AG08396 (cell line): ENCODE results near the gene UBE2S.
A peak's percentile ranks its signal among the peaks of the same experiment; 100 is the strongest.

ENCODE experiments used
- DNase-seq: peaks from one replicate; pipeline ENCODE4 v3.0.0; 2012; ENCODE audit warnings: low spot score, mixed read lengths

The UBE2S gene

DNA sequence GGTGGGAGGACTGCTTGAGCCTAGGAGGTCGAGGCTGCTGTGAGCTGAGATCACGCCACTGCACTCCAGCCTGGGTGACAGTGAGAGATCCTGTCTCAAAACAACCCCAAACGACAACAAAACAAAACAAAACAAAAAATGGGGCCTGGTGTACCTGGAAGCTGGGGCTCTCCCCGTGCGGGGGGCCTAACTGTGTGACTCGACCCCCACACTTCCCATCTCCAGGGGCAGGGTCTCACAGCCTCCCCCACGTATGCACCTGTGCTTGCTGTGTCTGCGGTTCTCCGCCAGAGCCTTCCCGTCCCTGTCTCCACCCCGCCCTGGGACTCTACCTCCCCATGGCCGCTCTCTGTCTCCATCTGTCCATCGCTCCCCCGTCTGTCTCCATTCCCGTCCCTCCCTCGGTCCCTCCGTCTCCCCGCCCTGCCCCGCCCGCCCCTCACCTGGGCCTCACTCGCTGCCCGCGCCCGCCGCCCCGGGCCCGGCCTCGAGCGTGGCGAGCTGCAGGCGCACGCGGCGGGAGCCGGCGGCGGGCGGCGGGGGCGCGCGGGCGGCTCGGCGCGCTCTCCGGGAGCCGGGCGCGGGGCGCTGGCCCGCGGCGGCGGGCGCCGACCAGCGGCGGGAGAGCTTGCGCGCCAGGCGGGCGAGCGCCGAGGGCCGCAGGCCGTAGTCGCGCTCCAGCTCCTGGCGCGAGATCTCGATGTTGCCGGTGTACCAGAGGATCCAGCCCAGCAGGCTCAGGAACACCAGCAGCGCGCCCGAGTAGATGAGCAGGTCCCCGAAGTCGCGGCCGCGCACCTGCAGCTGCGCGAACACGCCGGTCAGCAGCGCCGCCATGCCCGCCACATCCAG lies 24.1 kb downstream of the UBE2S start:
- DNase-seq, result peak; percentile 89

DNA sequence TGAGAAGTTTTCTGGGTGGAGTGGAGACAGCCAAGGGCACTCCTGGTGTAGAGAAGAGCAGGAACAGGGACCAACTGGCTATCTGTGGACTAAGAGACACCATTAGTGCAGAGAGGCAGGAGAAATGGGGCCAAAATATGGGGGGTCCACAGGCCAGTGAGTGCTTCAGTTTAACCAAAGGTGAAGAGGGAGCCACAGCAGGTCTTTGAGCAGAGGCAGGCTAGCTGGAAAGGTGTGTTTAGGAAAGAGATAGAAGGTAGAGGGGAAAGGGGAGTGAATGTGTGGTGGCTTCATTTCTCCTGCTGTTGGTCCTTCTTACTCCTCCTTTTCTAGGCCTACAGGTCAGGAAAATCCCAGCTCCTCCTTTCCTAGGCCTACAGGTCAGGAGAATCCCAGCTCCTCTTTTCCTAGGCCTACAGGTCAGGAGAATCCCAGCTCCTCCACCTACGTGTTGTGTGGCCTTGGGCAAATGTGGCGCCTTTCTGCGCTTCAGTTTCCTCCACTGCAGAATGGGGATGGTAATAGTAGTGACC lies 25.0 kb downstream of the UBE2S start:
- DNase-seq, result no peak

DNA sequence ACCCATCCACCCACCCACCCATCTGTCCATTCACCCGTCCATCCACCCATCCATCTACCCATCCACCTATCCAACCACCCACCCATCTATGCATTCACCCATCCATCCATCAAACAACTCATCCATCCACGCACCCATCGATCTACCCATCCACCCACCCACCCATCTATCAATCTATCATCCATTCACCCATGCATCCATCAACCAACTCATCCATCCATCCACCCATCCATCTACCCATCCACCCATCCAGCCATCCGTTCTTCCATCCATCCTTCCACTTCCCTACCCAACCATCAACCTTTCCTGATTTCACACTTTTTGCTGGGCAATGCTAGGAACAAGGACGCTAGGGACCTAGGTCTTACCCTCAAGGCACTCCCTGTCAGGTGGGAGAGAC lies 25.6 kb downstream of the UBE2S start:
- DNase-seq, result no peak

DNA sequence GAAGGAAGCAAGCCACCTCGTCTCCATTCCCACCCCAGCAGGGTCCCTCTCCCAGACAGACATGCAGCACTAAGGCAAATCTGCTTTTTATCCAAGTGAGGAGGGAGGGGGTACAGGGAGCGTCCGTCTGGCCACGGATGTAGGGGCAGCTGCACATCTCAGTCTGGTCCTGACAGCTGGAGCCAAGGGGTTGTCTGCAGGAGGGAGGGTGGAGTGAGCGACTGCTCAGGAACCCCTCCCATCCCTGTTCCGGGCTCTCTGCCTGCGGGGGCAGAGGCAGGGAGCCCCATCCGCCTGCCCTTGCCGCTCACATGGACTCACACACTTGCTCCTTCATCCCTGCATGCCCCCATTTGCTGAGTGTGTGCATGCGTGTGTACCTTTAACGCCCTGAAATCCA lies 28.4 kb downstream of the UBE2S start:
- no peak for DNase-seq

DNA sequence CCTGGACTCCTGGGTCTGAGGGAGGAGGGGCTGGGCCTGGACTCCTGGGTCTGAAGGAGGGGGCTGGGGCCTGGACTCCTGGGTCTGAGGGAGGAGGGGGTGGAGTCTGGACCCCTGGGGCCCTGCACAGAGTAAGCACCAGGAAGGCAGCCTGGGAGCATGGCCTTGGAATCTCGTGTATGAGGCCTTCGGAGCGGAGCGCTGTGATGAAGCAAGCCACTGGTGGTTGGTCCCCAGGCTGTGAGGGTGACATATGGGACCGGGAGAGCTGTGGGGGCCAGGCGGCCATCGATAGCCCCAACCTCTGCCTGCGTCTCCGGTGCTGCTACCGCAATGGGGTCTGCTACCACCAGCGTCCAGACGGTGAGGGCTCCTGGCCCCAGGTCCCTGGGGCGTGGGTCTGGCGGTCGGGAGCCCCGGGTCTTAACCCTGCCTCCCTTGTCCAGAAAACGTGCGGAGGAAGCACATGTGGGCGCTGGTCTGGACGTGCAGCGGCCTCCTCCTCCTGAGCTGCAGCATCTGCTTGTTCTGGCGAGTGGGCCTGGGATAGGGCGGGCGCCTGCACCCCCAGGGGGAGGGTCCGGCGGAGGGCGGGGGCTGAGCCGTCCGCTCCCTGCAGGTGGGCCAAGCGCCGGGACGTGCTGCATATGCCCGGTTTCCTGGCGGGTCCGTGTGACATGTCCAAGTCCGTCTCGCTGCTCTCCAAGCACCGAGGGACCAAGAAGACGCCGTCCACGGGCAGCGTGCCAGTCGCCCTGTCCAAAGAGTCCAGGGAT lies 30.0 kb downstream of the UBE2S start:
- no peak for DNase-seq

DNA sequence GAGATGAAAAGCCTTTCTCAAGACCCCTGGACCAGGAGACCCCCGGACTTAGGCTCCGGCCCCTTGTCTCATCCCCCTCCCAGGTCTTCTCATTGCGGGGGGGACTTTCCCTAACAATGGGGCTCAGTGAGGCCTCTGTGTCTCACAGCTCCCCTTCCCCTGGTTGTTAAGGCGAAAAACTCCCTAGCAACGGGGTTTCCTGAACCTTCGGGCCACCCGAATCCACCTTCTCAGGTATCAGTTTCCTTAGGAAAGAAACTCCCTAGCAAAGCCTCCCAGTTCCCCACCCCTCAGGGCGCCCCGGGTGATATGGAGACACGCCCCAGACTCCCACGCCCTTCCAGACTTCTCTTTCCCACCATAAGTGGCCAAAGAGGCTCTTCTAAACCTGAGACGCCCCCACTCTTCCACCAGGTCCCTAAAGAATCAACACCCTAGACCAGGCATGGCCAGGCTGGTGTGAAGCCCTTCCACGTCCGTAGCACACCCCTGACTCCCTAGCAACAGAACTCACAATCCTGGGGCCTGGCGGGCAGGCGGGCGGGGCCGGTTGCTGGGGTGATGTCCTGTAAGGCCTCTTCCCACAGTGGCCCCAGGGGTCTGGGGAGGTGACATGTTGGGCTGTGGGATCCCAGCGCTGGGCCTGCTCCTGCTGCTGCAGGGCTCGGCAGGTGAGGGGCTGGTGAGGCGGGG lies 31.2 kb downstream of the UBE2S start, which contains the start of gene TMEM190:
TSS of gene TMEM190 (plus strand) at position 586 of the 693 bp plus-strand sequence. CDS start at position 614, 28 bp downstream.
- no peak for DNase-seq

DNA sequence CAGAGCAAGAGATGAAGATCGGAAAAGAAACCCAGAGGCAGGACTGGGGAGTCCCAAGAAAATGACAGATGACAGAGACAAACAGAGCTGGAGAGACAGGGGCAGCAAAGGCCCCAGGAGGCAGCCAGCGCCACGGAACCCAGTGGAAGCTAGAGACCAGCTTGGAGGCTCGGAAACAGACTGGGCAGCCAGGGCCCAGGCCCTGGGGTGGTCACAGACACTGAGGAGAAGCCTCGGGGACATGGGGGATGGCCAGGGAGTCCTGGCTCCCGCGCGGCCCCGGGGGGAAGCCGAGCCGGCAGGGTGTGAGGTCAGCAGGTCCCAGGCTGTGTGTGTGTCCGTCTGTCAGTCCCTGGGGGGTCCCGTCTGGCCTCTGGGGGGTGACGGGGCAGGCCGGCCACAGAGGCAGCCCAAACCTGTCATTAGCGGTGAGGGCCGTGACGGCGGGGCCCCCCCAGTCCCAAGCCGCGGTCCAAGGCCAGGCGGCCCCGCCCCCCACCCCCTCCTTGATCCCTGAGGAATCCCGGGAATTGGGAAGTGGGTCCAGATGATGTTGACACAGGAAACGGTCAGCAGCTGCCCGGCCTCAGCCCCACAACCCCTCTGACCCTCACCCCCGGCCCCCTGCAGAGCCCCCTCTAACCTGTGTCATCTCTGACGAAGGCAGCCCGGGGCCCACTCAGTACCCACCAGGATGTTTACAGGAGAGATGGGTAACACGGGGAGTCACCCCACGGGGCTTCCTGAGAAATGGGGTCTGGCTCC lies 33.4 kb downstream of the UBE2S start:
- DNase-seq, result peak; percentile 76

DNA sequence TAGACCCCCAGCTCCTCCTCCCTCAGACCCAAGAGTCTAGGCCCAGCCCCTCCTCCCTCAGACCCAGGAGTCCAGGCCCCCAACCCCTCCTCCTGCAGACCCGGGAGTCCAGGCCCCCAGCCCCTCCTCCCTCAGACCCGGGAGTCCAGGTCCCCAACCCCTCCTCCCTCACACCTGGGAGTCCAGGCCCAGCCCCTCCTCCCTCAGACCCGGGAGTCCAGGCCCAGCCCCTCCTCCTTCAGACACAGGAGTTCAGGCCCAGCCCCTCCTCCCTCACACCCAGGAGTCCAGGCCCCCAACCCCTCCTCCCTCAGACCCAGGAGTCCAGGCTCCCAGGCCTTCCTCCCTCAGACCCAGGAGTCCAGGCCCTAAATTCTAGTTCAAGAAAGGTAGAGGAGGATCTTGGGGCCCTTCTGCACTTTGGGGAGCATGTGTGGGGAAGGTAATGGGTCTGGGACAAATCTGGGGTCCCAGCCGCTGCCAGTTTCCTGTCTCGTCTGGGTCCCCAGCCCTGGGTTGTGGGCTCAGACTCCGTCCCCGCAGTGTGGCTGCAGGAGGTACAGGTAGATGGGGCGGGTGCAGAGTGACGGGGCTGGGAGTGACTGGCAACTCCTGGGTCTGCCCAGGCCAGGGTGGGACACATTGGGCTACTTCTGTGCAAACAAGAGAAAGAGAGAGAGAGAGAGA lies 34.1 kb downstream of the UBE2S start:
- no peak for DNase-seq

DNA sequence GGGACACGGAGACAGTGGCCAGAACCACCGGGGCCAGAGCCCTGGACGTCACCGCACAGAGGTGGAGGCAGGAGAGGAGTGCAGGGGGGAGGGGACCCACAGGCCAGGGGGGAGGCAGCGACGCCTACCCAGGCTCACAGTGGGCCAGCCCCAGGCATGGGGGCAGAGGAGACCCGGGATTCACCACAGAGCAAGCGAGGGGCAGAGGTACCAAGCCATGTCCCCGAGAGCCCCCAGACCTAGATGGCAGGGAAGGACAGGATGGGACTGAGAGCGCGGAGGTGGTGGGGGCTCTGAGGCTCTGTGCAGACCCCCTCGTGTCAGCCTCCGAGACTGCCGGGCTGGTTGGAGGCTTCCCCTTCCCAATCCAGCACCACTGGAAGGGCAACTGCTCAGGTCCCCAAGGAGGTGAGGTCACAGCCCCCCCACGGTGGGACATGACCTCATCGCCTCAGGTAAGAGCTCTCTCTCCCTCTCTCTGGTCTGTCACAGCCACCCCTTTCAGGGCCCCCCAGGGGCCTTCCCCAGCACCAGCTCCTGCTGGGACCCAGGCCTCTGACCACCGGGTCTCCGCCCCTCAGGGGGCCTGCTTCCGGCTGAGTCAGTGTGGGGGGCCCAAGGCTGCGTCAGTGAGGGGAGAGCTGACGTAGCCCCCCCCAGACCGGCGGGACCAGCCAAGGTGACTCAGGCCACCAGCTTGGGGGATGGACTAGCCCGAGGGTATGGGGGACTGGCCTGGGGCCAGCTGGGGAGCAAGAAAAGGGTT lies 35.1 kb downstream of the UBE2S start:
- no peak for DNase-seq

DNA sequence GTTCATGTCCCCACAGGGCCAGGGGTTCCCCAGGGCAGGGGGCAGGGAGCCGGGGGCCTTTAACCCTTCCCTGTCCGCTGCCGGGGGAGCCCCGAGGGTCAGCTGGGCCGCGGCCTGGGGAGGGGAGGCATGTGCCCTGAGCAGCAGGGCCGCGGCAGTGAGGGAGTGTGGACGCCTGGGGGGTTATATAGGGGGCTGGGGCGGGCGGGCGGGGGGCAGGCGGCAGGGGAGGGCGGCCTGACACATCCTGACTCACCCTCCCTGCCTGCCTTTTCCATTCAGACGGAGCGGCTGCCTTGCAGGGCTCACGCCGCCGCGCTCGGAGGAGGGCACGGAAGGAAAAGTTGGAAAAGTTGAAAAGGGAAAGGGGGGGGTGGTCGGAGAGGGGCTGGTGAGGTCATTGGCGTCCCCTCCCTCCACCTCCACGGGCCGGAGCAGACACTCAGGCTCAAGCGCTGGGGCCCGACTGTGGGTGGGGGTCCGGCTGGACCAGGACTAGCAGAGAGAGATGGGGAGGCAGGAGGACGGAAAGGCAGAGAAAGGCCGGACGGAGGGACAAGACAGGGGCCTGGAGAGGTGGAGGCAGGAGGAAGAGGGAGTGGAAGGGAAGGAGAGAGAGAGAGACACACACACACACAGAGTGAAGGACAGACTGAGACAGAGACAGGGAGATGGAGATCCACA lies 37.1 kb downstream of the UBE2S start, which contains the start of gene IL11:
TSS of gene IL11 (minus strand) at position 159 of the 684 bp plus-strand sequence. CDS start at position 6, 153 bp downstream.
- DNase-seq, result peak; percentile 89

DNA sequence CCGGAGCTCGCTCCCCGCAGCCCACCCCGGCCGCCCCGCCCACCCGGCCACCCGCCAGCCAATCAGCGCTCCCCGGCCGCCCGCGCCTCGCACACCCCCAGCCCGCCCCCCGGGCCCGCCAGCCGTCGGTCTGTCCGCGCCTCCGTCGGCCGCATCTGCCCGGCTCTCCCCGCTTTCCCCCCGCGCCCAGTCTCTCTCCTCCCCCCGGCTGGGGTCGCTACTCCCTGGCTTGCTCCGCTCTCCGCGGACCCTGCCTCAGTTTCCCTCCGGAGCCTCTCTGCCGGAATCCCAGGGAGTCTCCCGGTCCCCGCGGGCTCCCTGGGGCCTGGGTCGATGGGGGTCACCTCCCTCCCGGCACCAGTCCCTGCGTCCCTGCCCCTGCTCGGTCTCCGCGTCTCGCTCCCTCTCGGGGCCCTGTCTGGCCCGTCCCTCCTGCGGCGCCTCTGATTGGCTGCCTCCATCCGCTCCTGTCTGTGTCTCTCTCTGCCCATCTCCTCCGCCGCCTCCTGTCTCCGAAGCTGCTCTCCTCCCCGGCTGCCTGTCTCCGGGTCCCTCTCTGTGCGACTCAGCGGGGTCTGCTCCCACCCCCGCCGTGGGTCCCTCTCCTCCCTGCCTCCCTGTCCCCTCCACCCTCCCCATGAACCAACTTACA lies 37.8 kb downstream of the UBE2S start:
- DNase-seq, result peak; percentile 97

DNA sequence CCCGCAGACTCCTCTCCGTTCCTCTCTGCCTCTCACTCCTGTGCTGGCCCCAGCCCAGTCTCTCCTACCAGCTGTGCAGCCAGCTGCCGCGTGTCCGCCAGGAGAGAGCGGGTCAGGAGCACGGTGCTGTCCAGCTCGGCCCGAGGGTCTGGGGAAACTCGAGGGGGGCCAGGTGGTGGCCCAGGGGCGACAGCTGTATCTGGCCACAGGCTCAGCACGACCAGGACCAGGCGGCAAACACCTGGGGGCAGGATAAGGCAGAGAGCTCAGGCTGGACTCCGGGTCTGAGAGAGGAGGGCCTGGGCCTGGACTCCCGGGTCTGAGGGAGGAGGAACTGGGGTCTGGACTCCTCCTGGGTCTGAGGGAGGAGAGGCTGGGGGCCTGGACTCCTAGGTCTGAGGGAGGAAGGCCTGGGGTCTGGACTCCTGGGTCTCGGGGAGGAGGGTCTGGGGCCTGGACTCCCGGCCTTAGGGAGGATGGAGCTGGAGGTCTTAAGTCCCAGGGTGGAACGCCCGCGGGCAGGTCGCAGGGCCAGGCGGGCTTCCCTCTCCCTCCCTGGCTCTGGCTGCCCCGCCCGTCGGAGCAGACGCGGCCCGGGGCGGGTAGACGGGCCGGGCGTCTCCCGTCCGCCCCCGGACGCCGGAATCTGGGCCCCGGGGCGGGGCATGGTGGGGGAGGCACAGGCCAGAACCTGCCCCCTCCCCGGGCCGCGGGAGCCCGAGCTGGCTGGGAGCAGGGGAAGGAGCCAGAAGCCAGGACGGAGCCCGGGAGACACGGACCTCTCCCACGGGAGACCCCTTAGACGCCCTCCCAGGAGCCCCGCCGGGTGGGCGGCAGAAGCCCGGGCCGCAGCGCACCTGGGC lies 38.7 kb downstream of the UBE2S start:
- peak; percentile 89 for DNase-seq

DNA sequence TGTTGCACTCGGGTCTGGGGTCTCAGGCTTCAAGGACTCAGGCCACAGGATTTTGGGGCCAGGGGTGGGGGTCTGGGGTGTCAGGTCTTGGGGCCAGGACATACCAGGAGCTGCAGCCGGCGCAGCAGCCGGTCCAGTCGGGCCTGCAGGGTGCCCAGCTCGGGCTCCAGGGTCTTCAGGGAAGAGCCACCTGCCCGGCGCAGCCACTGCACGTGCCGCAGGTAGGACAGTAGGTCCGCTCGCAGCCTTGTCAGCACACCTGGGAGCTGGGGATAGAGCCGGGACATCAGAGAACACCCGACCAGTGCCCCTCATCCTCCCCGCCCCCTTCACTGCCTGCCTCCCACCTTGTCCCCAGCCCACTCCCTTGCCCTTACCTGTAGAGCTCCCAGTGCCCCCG lies 39.5 kb downstream of the UBE2S start:
- DNase-seq, result no peak

DNA sequence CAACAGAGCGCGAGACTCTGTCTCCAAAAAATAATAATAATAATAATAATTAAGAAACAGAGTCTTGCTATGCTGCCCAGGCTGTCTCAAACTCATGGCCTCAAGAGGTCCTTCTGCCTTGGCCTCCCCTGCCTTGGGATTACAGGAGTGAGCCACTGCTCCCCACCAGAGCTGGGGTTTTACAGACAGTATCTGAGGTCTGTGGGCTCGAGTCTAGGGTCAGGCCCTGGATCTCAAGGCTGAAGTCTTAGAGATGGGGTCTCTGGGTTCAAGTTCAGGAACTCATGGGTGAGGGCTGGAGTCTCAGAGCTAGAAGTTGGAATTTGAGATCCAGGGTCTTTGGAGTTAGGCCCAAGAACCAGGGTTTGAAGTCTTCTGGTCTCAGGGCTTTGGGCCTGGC lies 40.8 kb downstream of the UBE2S start:
- DNase-seq, result no peak

DNA sequence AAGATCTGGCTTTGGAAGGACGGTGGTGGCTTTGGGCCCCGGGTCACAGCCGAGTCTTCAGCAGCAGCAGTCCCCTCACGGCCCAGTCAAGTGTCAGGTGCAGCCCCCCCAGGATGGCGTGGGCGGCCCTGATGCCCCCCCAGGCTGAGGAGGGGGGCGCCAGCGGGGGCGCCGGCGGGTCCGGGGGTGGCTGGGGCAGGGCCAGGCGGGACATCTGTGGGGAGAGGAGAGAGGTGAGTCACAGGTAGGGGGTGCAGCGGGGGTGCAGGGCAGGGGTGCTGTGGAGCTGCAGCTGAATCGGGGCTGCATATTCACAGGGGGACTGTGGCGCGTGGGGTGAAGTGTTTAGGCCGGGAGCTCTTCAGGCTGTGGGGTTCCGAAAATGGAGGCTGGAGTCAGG lies 41.6 kb downstream of the UBE2S start:
- DNase-seq, result no peak

DNA sequence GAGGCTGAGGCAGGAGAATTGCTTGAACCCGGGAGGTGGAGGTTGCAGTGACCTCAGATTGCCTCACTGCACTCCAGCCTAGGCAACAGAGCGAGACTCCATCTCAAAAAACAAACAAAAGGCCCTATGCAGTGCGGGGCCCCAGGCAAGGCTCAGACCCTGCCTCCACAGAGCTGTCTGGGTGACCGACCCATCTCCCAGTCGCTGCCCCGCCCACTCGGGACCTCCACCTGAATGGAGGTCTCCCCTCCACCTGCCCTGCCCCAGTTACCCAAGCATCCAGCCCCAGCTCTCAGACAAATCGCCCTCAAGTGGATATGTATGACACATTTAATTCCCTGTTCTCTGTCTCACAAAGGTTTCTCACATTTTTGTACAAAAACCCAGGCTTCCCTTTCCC lies 42.3 kb downstream of the UBE2S start:
- no peak for DNase-seq

DNA sequence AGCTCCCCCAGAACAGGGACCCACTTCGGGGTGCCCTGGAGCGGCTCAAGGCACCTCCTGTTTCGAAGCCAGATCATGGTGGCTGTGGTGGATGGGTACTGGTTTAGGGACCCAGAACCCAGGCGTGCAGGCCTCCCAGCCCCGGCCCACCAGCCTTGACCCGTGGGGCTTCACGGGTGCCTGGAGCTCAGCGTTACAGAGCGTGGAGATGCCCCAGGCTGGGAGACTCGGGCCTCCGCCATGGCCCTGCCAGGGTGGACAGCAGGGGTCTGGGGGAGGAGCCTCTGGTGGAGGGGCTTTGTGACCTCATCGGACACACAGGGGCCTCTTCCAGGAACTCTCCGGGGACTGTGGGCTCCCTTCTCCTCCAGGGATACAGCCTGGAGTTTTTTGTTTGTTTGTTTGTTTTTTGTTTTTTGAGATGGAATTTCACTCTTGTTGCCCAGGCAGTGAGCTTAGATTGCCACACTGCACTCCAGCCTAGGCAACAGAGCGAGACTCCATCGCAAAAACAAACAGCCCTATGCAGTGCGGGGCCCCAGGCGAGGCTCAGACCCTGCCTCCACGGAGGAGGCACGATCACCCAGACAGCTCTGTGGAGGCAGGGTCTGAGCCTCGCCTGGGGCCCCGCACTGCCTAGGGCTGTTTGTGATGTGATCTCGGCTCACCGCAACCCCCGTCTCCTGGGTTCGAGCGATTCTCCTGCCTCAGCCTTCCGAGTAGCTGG lies 44.4 kb downstream of the UBE2S start, which contains the start of gene GARIN5B:
TSS of gene GARIN5B (minus strand) at position 271 of the 727 bp plus-strand sequence. CDS start at position 77, 194 bp downstream.
- no peak for DNase-seq
